ENCODE results near the gene TM4SF1. TPM values are rescaled to one million over a fixed set of nuclear protein-coding genes. Genes with fewer than 3 reads are reported as not detected.

TM4SF1 gene
- total RNA-seq, 1 donor from 2014 or later: 0.97 TPM

DNA sequence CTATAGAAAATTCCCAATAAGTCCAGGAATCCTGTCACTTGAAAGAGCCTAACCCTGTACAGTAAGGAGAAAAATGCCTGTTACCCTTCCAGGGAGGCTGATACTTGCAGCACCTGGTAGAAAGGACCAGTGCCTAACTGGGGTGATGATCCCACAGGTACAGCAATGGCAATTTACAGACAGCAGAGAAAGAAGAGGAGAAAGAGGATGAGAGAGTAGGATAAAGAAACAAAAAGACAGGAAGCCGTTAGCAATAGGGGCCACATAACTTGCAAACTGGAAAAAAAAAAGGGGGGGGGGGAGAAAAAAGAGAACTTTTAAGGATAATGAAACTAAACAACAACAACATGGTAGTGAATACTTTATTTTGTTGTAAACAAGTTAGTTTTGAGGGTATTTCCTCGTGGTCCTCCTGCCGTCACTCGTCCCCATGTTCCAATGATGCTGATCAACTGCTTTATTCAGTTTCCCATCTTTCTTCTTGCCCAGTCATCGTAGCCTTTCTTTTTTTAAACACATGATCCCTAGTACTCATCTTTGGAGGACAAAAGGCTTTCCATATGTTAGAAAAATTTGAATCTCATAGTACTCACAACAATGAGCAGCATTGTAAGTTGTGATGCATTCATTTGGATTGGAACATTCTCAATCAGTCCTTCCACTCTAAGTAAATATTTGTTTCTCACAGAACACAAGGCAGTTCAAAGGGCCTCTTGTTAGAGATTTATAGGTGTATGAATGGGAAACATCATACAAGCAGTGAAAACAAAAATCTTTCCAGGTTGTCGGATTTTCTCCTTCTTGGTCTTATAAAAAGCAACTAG lies 8.6 kb downstream of the TM4SF1 start:
- H3K9me3 Mint-ChIP-seq (ENCODE audit: unreplicated experiment): no peaks in the 10 kb centered on the region
- no peak overlapping the region for H3K4me3 Mint-ChIP-seq (ENCODE audit: unreplicated experiment)
- TF ChIP-seq CTCF (IDR thresholded peaks at IDR 0.05; ENCODE audit: unreplicated experiment): no peak
- H3K27ac Mint-ChIP-seq (ENCODE audit: unreplicated experiment): peak overlapping the region; percentile 98
- no peaks in the 10 kb centered on the region for H3K36me3 Mint-ChIP-seq (ENCODE audit: low read depth, unreplicated experiment)
- DNase-seq (ENCODE audit: low spot score): no peak
- peaks cover 56% of the 10 kb centered on the region for H3K4me1 Mint-ChIP-seq (ENCODE audit: unreplicated experiment)
- H3K27me3 Mint-ChIP-seq (ENCODE audit: unreplicated experiment): peaks cover 1% of the 10 kb centered on the region

GRCh38 chr3:149368201-149368673 lies 9.2 kb downstream of the TM4SF1 start:
- DNase-seq (ENCODE audit: low spot score): no peak
- no peak for TF ChIP-seq CTCF (IDR thresholded peaks at IDR 0.05; ENCODE audit: unreplicated experiment)
- H3K36me3 Mint-ChIP-seq (ENCODE audit: low read depth, unreplicated experiment): no peaks in the 10 kb centered on the region

GRCh38 chr3:149366941-149367840 lies 10.3 kb downstream of the TM4SF1 start:
- Mint-ChIP-seq H3K9me3 (ENCODE audit: unreplicated experiment) (no peaks in the 10 kb centered on the region), H3K36me3 (ENCODE audit: low read depth, unreplicated experiment) (no peaks in the 10 kb centered on the region), H3K4me3 (ENCODE audit: unreplicated experiment) (no peak overlapping the region), H3K27ac (ENCODE audit: unreplicated experiment) (no peak overlapping the region), H3K4me1 (ENCODE audit: unreplicated experiment) (peaks cover 41% of the 10 kb centered on the region), H3K27me3 (ENCODE audit: unreplicated experiment) (peaks cover 1% of the 10 kb centered on the region)
- TF ChIP-seq CTCF (IDR thresholded peaks at IDR 0.05; ENCODE audit: unreplicated experiment): no peak
- no peak for DNase-seq (ENCODE audit: low spot score)

More at GRCh38 chr3:149368201-149368673, 9.2 kb downstream of the TM4SF1 start:
- no peak overlapping the region for H3K4me3 Mint-ChIP-seq (ENCODE audit: unreplicated experiment)
- peaks cover 49% of the 10 kb centered on the region for H3K4me1 Mint-ChIP-seq (ENCODE audit: unreplicated experiment)
- H3K27ac Mint-ChIP-seq (ENCODE audit: unreplicated experiment): no peak overlapping the region
- peaks cover 1% of the 10 kb centered on the region for H3K27me3 Mint-ChIP-seq (ENCODE audit: unreplicated experiment)
- H3K9me3 Mint-ChIP-seq (ENCODE audit: unreplicated experiment): no peaks in the 10 kb centered on the region

- H3K4me3 Mint-ChIP-seq (ENCODE audit: unreplicated experiment): no peak overlapping the region
- peaks cover 1% of the 10 kb centered on the region for H3K27me3 Mint-ChIP-seq (ENCODE audit: unreplicated experiment)
- H3K4me1 Mint-ChIP-seq (ENCODE audit: unreplicated experiment): peaks cover 33% of the 10 kb centered on the region
- H3K27ac Mint-ChIP-seq (ENCODE audit: unreplicated experiment): no peak overlapping the region
- H3K36me3 Mint-ChIP-seq (ENCODE audit: low read depth, unreplicated experiment): no peaks in the 10 kb centered on the region
- no peak for DNase-seq (ENCODE audit: low spot score)
- TF ChIP-seq CTCF (IDR thresholded peaks at IDR 0.05; ENCODE audit: unreplicated experiment): no peak
- no peaks in the 10 kb centered on the region for H3K9me3 Mint-ChIP-seq (ENCODE audit: unreplicated experiment)
Measured at GRCh38 chr3:149366031-149366430, 11.4 kb downstream of the TM4SF1 start.
